Skin epidermis (tissue), 12 donors: ENCODE measurements around the gene NDUFS2.
A peak's percentile ranks its signal among the peaks of the same experiment; 100 is the strongest.

ENCODE experiments used
- H3K27ac ChIP-seq, 21 experiments: fragments of 200-600 bp; sonication (generic) in 11 of 21; one replicate each; pipeline ENCODE4 v1.5.0; 2020; ENCODE audit warnings: mild to moderate bottlenecking in 3 of 21, inconsistent platforms in 2 of 21, moderate library complexity in 2 of 21
- H3K4me3 ChIP-seq, 7 experiments: fragments of 200-600 bp; sonication (generic) in 2 of 7; one replicate each; pipeline ENCODE4 v1.5.0; 2020; ENCODE audit warnings: inconsistent platforms in 2 of 7, mild to moderate bottlenecking in 2 of 7, moderate library complexity in 1 of 7

Gene NDUFS2

GRCh38 chr1:161171191-161171590, 31.0 kb upstream of the NDUFS2 start:
- Histone ChIP-seq H3K27ac (peak overlapping the region in 5 of 21 experiments; percentile 7 to 64 (median 34)), H3K4me3 (no peak overlapping the region)

- Histone ChIP-seq H3K4me3 (no peak overlapping the region), H3K27ac (peak overlapping the region in 7 of 21 experiments; percentile 7 to 64 (median 34))
Measured at GRCh38 chr1:161171696-161172095, 30.5 kb upstream of the NDUFS2 start.

- no peak overlapping the region for H3K4me3 ChIP-seq
- H3K27ac ChIP-seq: peak overlapping the region in 8 of 21 experiments; percentile 7 to 64 (median 32)
Measured at GRCh38 chr1:161172349-161172748, 29.8 kb upstream of the NDUFS2 start.

GRCh38 chr1:161172776-161173376, 29.3 kb upstream of the NDUFS2 start:
- no peak overlapping the region for H3K4me3 ChIP-seq
- peak overlapping the region in 11 of 21 experiments; percentile 7 to 59 (median 31) for H3K27ac ChIP-seq

- H3K4me3 ChIP-seq: no peak overlapping the region
- H3K27ac ChIP-seq: peak overlapping the region in 7 of 21 experiments; percentile 7 to 59 (median 34)
Measured at GRCh38 chr1:161173711-161174110, 28.5 kb upstream of the NDUFS2 start.

- H3K4me3 ChIP-seq: no peak overlapping the region
- no peak overlapping the region for H3K27ac ChIP-seq
Measured at GRCh38 chr1:161174911-161175310, 27.3 kb upstream of the NDUFS2 start.

- peak overlapping the region in 10 of 21 experiments; percentile 79 to 97 (median 92) for H3K27ac ChIP-seq
- peak overlapping the region in 5 of 7 experiments; percentile 43 to 86 (median 70) for H3K4me3 ChIP-seq
Measured at GRCh38 chr1:161175771-161176453, 26.3 kb upstream of the NDUFS2 start.

- peak overlapping the region in 20 of 21 experiments; percentile 36 to 97 (median 92) for H3K27ac ChIP-seq
Measured at GRCh38 chr1:161176468-161177111, 25.6 kb upstream of the NDUFS2 start.

GRCh38 chr1:161177112-161177935, 24.8 kb upstream of the NDUFS2 start, which contains the start of gene B4GALT3:
B4GALT3 (minus strand) TSS chr1:161177507; CDS start chr1:161176060, 1,447 bp downstream.
- Histone ChIP-seq H3K27ac (peak within 1 kb of the TSS; percentile 36 to 97 (median 91)), H3K4me3 (peak within 1 kb of the TSS; percentile 43 to 93 (median 72))

More at GRCh38 chr1:161176468-161177111, 25.6 kb upstream of the NDUFS2 start:
- H3K4me3 ChIP-seq: peak overlapping the region; percentile 43 to 93 (median 72)

GRCh38 chr1:161177936-161178244, 24.3 kb upstream of the NDUFS2 start:
- peak overlapping the region in 20 of 21 experiments; percentile 36 to 97 (median 92) for H3K27ac ChIP-seq
- peak overlapping the region in 6 of 7 experiments; percentile 43 to 92 (median 71) for H3K4me3 ChIP-seq

- Histone ChIP-seq H3K27ac (peak overlapping the region in 5 of 21 experiments; percentile 7 to 95 (median 13)), H3K4me3 (no peak overlapping the region)
Measured at GRCh38 chr1:161179698-161180097, 22.5 kb upstream of the NDUFS2 start.

- peak overlapping the region in 4 of 21 experiments; percentile 66 to 95 (median 92) for H3K27ac ChIP-seq
Measured at GRCh38 chr1:161180639-161181038, 21.5 kb upstream of the NDUFS2 start.

GRCh38 chr1:161182214-161182613, 20.0 kb upstream of the NDUFS2 start:
- Histone ChIP-seq H3K4me3 (no peak overlapping the region), H3K27ac (peak overlapping the region in 19 of 21 experiments; percentile 30 to 98 (median 74))

More at GRCh38 chr1:161180639-161181038, 21.5 kb upstream of the NDUFS2 start:
- no peak overlapping the region for H3K4me3 ChIP-seq

GRCh38 chr1:161185282-161185682, 16.9 kb upstream of the NDUFS2 start:
- Histone ChIP-seq H3K27ac (peak overlapping the region in 19 of 21 experiments; percentile 53 to 98 (median 79)), H3K4me3 (no peak overlapping the region)

GRCh38 chr1:161185732-161186311, 16.3 kb upstream of the NDUFS2 start:
- H3K27ac ChIP-seq: peak overlapping the region in 20 of 21 experiments; percentile 48 to 98 (median 78)
- no peak overlapping the region for H3K4me3 ChIP-seq

GRCh38 chr1:161187311-161187710, 14.9 kb upstream of the NDUFS2 start:
- Histone ChIP-seq H3K4me3 (no peak overlapping the region), H3K27ac (peak overlapping the region in 15 of 21 experiments; percentile 4 to 98 (median 80))

- Histone ChIP-seq H3K4me3 (no peak overlapping the region), H3K27ac (peak overlapping the region in 5 of 21 experiments; percentile 27 to 94 (median 46))
Measured at GRCh38 chr1:161188381-161188780, 13.8 kb upstream of the NDUFS2 start.

GRCh38 chr1:161189036-161189435, 13.1 kb upstream of the NDUFS2 start:
- peak overlapping the region in 5 of 21 experiments; percentile 3 to 94 (median 31) for H3K27ac ChIP-seq
- no peak overlapping the region for H3K4me3 ChIP-seq

- no peak overlapping the region for H3K4me3 ChIP-seq
- H3K27ac ChIP-seq: peak overlapping the region in 9 of 21 experiments; percentile 14 to 62 (median 23)
Measured at GRCh38 chr1:161190962-161191521, 11.1 kb upstream of the NDUFS2 start.
